CD14-positive monocyte (primary cell): ENCODE data around the gene ZNF335. TPM values are rescaled to one million over a fixed set of nuclear protein-coding genes. Genes with fewer than 3 reads are reported as not detected.
"Not testable (repeated sequence)": the region's sequence is repeated elsewhere in the genome, so short reads cannot be mapped to it uniquely, and the experiment has no call there.

Source experiments
- DNase-seq, 3 donors: peaks; one replicate each; pipeline ENCODE4 v3.0.0-alpha.2; 2011 to 2022
- H2AFZ ChIP-seq: 2 replicates; pipeline ENCODE4 v1.6.0; 2012; ENCODE audit warnings: mild to moderate bottlenecking, low read depth, low read length, inconsistent platforms; ENCODE audit not compliant: insufficient read depth, poor library complexity, severe bottlenecking
- H3K27ac ChIP-seq, 2 donors: 1 replicate in 1 of 2; 2 replicates in 1 of 2; pipeline ENCODE4 v1.5.1; 2012 to 2013; ENCODE audit warnings: low read length in 2 of 2, control low read depth in 1 of 2, inconsistent platforms in 1 of 2, low read depth in 1 of 2, mild to moderate bottlenecking in 1 of 2
- H3K27me3 ChIP-seq, 2 donors: one replicate each; pipeline versions ENCODE4 v1.6.0 to v1.6.1; 2011 to 2013; ENCODE audit warnings: low read length in 2 of 2; ENCODE audit not compliant: control insufficient read depth in 2 of 2, insufficient read depth in 2 of 2
- H3K36me3 ChIP-seq, 2 donors: replicated peaks in 1 of 2; 1 replicate in 1 of 2; 2 replicates in 1 of 2; pipeline versions ENCODE4 v1.5.1 to v1.6.1; 2012 to 2013; ENCODE audit warnings: low read length in 2 of 2, control low read depth in 1 of 2, inconsistent platforms in 1 of 2, mild to moderate bottlenecking in 1 of 2; ENCODE audit not compliant: insufficient read depth in 2 of 2, control insufficient read depth in 1 of 2
- H3K4me1 ChIP-seq, 2 donors: 1 replicate in 1 of 2; 2 replicates in 1 of 2; pipeline versions ENCODE4 v1.5.1 to v1.6.1; 2012 to 2013; ENCODE audit warnings: low read length in 2 of 2, control low read depth in 1 of 2, inconsistent platforms in 1 of 2, mild to moderate bottlenecking in 1 of 2, moderate library complexity in 1 of 2; ENCODE audit not compliant: insufficient read depth in 2 of 2, control insufficient read depth in 1 of 2
- H3K4me2 ChIP-seq: replicated peaks from 2 replicates; pipeline ENCODE3; 2012; ENCODE audit warnings: low read length, moderate library complexity, mild to moderate bottlenecking; ENCODE audit not compliant: poor library complexity, severe bottlenecking; ENCODE audit errors: extremely low read depth
- H3K4me3 ChIP-seq, 3 experiments: fragments of 200-600 bp in 1 of 3; sonication (generic) in 1 of 3; replicated peaks in 1 of 3; 1 replicate in 2 of 3; 2 replicates in 1 of 3; pipeline ENCODE4 v1.5.1; 2011 to 2013; ENCODE audit warnings: low read length in 3 of 3, mild to moderate bottlenecking in 3 of 3, control low read depth in 2 of 3, low read depth in 2 of 3, inconsistent platforms in 1 of 3, moderate library complexity in 1 of 3
- H3K79me2 ChIP-seq: 2 replicates; pipeline ENCODE4 v1.6.0; 2012; ENCODE audit warnings: mild to moderate bottlenecking, control low read depth, inconsistent platforms, low read length, moderate library complexity; ENCODE audit not compliant: insufficient read depth
- H3K9ac ChIP-seq: 2 replicates; pipeline ENCODE4 v1.6.0; 2017; ENCODE audit warnings: low read length, mild to moderate bottlenecking; ENCODE audit not compliant: insufficient read depth, poor library complexity, severe bottlenecking
- H3K9me3 ChIP-seq, 2 donors: replicated peaks in 1 of 2; 1 replicate in 1 of 2; 2 replicates in 1 of 2; pipeline versions ENCODE4 v1.5.1 to v1.6.1; 2012 to 2013; ENCODE audit warnings: low read length in 2 of 2, control low read depth in 1 of 2; ENCODE audit not compliant: control insufficient read depth in 1 of 2, insufficient read depth in 1 of 2
- H4K20me1 ChIP-seq: 2 replicates; pipeline ENCODE4 v1.6.0; 2012; ENCODE audit warnings: mild to moderate bottlenecking, low read length, control low read depth, moderate library complexity; ENCODE audit not compliant: insufficient read depth
- H3K27ac Mint-ChIP-seq, 7 donors: one replicate each; pipeline ENCODE4 v1.8.0; 2020; ENCODE audit warnings: mild to moderate bottlenecking in 7 of 7, mixed read lengths in 7 of 7, moderate library complexity in 6 of 7, inconsistent platforms in 2 of 7
- H3K27me3 Mint-ChIP-seq, 3 donors: one replicate each; pipeline ENCODE4 v1.8.0; 2021 to 2022; ENCODE audit warnings: low read depth in 3 of 3, mild to moderate bottlenecking in 3 of 3, mixed read lengths in 3 of 3, moderate library complexity in 3 of 3, inconsistent platforms in 1 of 3
- H3K36me3 Mint-ChIP-seq, 2 donors: one replicate each; pipeline ENCODE4 v1.8.0; 2020; ENCODE audit warnings: mixed read lengths in 2 of 2, inconsistent platforms in 1 of 2, mild to moderate bottlenecking in 1 of 2
- H3K4me1 Mint-ChIP-seq: one replicate; pipeline ENCODE4 v1.8.0; 2020; ENCODE audit warnings: mild to moderate bottlenecking, mixed read lengths
- H3K4me3 Mint-ChIP-seq, 2 donors: one replicate each; pipeline ENCODE4 v1.8.0; 2020; ENCODE audit warnings: mild to moderate bottlenecking in 2 of 2, mixed read lengths in 2 of 2, moderate library complexity in 1 of 2
- H3K9me3 Mint-ChIP-seq, 7 donors: one replicate each; pipeline ENCODE4 v1.8.0; 2020 to 2022; ENCODE audit warnings: mixed read lengths in 7 of 7, mild to moderate bottlenecking in 6 of 7, moderate library complexity in 6 of 7, inconsistent platforms in 2 of 7
- WGBS: methylation state at CpG from one replicate; pipeline ENCODE4 v1.1.5; 2013; ENCODE audit warnings: missing lambda C conversion rate; ENCODE audit not compliant: insufficient coverage; 5-methylcytosine and 5-hydroxymethylcytosine counted together
- intact Hi-C, 2 donors: fragments of 100-400 bp; cut with micrococcal nuclease; formaldehyde crosslinking; loops; one replicate each; pipeline versions ENCODE4 v1.15.0 to v1.15.1; 2023
- polyA plus RNA-seq, 3 donors: library from polyadenylated mRNA; depleted of rRNA in 1 of 3; unstranded in 2 of 3; stranded (reverse) in 1 of 3; fragments of 300-500 nt in 2 of 3; fragments of >200 nt in 1 of 3; fragmentation: Illumina TruSeq in 2 of 3; gene quantifications; 1 replicate in 2 of 3; 2 replicates in 1 of 3; pipeline ENCODE4 v1.2.3, GENCODE V29; 2012 to 2021
- TF ChIP-seq, protein P1 (sequence below): fragments of 200-600 bp; IDR thresholded peaks from one replicate; pipeline ENCODE4 v1.8.0; 2022; ENCODE audit warnings: antibody characterized with exemption, mild to moderate bottlenecking

ZNF335 gene
- polyA plus RNA-seq, 3 donors = 2.7 to 39.6 (median 3.1) TPM

DNA sequence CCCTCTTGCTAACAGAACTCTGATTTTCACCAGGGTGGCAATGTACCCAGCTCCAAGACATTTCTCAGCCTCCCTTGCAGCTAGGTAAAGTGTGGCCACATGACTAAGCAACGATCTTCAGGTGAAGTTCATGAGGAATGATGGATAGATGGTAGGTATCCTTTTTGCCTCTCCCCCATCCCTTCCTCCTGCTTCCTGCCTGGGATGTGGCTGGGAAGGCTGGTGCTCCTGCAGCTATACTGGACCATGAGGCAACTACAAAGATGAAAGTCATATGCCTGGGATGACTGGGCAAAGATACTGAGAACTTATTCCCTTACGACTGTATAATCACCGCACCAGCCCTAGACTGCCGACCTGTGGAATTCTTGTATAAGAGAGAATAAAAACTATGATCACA, 13.4 kb downstream of the ZNF335 start:
- H3K9ac ChIP-seq = no peak overlapping the region
- Mint-ChIP-seq H3K36me3 (peaks cover 76 to 92% of the 10 kb centered on the region in 2 donors), H3K27me3 (peaks cover 0 to 2% (median 0%) of the 10 kb centered on the region in 3 donors), H3K4me3 (no peak overlapping the region), H3K4me1 (no peaks in the 10 kb centered on the region), H3K27ac (no peak overlapping the region), H3K9me3 (peaks cover 0 to 3% (median 0%) of the 10 kb centered on the region in 7 donors)
- peaks cover 12% of the 10 kb centered on the region for H4K20me1 ChIP-seq
- no peaks in the 10 kb centered on the region for H3K9me3 ChIP-seq
- no peak overlapping the region for H2AFZ ChIP-seq
- no peaks in the 10 kb centered on the region for H3K27me3 ChIP-seq
- DNase-seq = no peak
- peaks cover 73 to 90% of the 10 kb centered on the region in 2 donors for H3K36me3 ChIP-seq
- no peak overlapping the region for H3K27ac ChIP-seq
- no peaks in the 10 kb centered on the region for H3K79me2 ChIP-seq
- intact Hi-C loops = no loop called here
- no peak overlapping the region for H3K4me2 ChIP-seq
- TF ChIP-seq, protein P1, sequence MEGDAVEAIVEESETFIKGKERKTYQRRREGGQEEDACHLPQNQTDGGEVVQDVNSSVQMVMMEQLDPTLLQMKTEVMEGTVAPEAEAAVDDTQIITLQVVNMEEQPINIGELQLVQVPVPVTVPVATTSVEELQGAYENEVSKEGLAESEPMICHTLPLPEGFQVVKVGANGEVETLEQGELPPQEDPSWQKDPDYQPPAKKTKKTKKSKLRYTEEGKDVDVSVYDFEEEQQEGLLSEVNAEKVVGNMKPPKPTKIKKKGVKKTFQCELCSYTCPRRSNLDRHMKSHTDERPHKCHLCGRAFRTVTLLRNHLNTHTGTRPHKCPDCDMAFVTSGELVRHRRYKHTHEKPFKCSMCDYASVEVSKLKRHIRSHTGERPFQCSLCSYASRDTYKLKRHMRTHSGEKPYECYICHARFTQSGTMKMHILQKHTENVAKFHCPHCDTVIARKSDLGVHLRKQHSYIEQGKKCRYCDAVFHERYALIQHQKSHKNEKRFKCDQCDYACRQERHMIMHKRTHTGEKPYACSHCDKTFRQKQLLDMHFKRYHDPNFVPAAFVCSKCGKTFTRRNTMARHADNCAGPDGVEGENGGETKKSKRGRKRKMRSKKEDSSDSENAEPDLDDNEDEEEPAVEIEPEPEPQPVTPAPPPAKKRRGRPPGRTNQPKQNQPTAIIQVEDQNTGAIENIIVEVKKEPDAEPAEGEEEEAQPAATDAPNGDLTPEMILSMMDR = no peak
- WGBS = no CpG with 5 or more reads among the region's 4 CpGs
- no peaks in the 10 kb centered on the region for H3K4me1 ChIP-seq
- no peak overlapping the region for H3K4me3 ChIP-seq

DNA sequence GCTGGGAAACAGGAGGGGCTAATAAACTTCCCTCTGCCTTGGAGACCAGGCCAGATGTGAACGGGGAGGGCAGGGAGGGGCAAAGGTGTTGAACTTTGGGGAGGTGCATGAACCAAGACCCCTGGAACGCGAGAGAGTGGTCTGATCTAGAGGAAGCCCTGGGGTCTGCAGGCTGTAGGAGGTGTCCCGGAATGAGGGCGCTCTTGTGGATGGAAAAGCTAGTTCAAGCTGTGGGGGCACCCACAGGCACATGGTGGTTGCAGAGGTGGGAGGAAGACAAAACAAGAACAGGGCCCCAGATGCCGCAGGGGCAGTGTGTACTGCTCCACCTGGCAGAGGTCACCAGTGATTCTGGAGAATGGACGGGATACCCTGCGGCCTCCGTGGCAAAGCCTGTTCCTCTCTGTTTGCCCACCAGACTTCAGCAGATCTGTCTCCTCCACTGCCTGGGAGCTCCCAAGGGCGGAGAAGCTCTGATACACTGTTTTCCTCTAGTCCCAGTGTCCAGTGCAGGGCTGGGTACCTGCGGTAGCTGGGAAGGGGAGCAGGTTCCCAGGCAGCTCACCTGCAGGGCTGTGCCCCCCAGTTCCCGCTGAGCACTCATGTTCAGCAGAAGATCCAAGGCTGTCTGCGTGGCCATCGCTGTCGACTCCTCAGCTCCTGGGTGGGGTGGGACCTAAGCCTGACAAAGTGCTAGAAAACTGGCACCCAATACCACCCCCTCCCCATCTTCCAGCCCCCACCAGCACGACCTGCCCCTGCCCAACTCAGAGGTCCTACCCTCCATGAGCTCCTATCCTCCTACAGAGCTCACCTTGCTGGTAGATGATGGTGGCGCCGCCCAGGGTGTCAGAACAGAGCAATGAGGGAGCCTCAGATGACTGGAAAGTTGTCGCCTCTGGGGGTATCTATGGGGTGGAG, 14.7 kb downstream of the ZNF335 start:
- H3K4me2 ChIP-seq = no peak overlapping the region
- H3K36me3 ChIP-seq = peaks cover 77 to 90% of the 10 kb centered on the region in 2 donors
- TF ChIP-seq, protein P1 = no peak
- H3K27ac Mint-ChIP-seq = peak overlapping the region in 1 of 7 donors; percentile 36
- H3K4me1 Mint-ChIP-seq = no peaks in the 10 kb centered on the region
- no peak overlapping the region for H3K27ac ChIP-seq
- no peak overlapping the region for H3K4me3 ChIP-seq
- no peaks in the 10 kb centered on the region for H3K79me2 ChIP-seq
- peaks cover 77 to 92% of the 10 kb centered on the region in 2 donors for H3K36me3 Mint-ChIP-seq
- no peak overlapping the region for H3K9ac ChIP-seq
- H2AFZ ChIP-seq = no peak overlapping the region
- no peaks in the 10 kb centered on the region for H3K27me3 Mint-ChIP-seq
- WGBS = 89% methylated on average over 9 of the region's 19 CpGs
- no peaks in the 10 kb centered on the region for H3K4me1 ChIP-seq
- peaks cover 3% of the 10 kb centered on the region for H4K20me1 ChIP-seq
- H3K9me3 Mint-ChIP-seq = peaks cover 0 to 3% (median 0%) of the 10 kb centered on the region in 7 donors
- no peaks in the 10 kb centered on the region for H3K27me3 ChIP-seq
- intact Hi-C loops = no loop called here
- no peak overlapping the region for H3K4me3 Mint-ChIP-seq
- H3K9me3 ChIP-seq = no peaks in the 10 kb centered on the region
- peak in 1 of 3 donors; percentile 3 for DNase-seq

DNA sequence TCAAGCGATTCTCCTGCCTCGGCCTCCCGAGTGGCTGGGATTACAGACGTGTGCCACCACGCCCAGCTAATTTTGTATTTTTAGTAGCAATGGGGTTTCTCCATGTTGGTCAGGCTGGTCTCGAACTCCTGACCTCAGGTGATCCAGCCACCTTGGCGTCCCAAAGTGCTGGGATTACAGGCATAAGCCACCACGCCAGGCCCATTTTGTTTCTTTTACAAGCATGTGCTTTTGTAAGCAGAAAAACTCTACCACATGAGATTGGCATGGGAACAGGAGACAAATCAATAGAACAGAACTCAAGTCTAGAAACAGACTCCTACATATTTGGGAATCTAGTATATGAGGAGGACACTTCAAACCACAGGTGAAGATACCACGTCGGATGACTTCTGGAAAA, 15.7 kb downstream of the ZNF335 start:
- H3K4me3 Mint-ChIP-seq, H3K79me2 ChIP-seq, H3K4me1 ChIP-seq, H3K27ac ChIP-seq, H3K9me3 ChIP-seq, DNase-seq, H3K4me1 Mint-ChIP-seq, intact Hi-C loops, H3K9me3 Mint-ChIP-seq, H3K27me3 Mint-ChIP-seq, H3K27me3 ChIP-seq, H4K20me1 ChIP-seq, H3K4me2 ChIP-seq, H3K4me3 ChIP-seq, H3K9ac ChIP-seq, H2AFZ ChIP-seq: not testable (repeated sequence)
- 100% methylated on average over 3 of the region's 10 CpGs for WGBS
- peaks cover 77 to 92% of the 10 kb centered on the region in 2 donors for H3K36me3 Mint-ChIP-seq
- H3K36me3 ChIP-seq = peaks cover 77 to 90% of the 10 kb centered on the region in 2 donors
- peak overlapping the region in 2 of 7 donors; percentile 7 to 38 for H3K27ac Mint-ChIP-seq
